ENCODE results near the gene ASPHD1.

DNA sequence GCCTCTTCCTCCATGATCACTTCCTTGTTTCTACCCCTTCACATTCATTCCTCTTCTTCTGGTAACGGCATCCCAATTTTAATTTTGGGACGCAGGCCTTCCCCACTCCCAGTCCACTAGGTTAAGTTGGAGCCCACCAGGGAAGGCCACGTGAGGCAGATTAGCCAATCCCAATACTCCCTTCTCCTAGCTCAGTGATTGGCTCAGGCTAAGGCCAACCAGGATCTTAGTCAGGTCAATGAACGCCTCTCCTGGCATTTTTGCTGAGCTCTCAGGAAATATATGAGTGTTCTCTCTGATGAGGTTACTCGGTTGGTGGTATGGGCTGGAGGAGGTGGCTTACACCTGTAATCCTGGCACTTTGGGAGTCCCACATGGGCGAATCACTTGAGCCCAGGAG, 16.3 kb upstream of the ASPHD1 start:
- TF ChIP-seq CTCF (IDR thresholded peaks at IDR 0.05; ENCODE audit: poor library complexity) (no peak), EZH2 (IDR thresholded peaks at IDR 0.05; ENCODE audit: borderline replicate concordance) (no peak), EZH2phosphoT487 (IDR thresholded peaks at IDR 0.05; ENCODE audit: low read depth, severe bottlenecking, unreplicated experiment) (no peak)

Measured in hepatocyte (in vitro differentiated cells).